Activated effector memory CD4-positive, alpha-beta T cell treated with Interleukin-2 at 50 U/mL for 16 hours (primary cell): ENCODE measurements around the gene SLC9C1.
A peak's percentile ranks its signal among the peaks of the same experiment; 100 is the strongest.

Experiments
- DNase-seq: peaks from one replicate; pipeline ENCODE4 v3.0.0-alpha.2; 2020

The SLC9C1 gene

GRCh38 chr3:112293368-112294321 is at the start of gene SLC9C1:
Gene SLC9C1 (minus strand): TSS chr3:112294216. CDS start chr3:112286791, 7,425 bp downstream.
- no peak for DNase-seq

GRCh38 chr3:112341386-112341785 is 47.4 kb upstream of the SLC9C1 start:
- DNase-seq: no peak

GRCh38 chr3:112339609-112340008 is 45.6 kb upstream of the SLC9C1 start:
- no peak for DNase-seq

GRCh38 chr3:112339134-112339533 is 45.1 kb upstream of the SLC9C1 start:
- DNase-seq: no peak

GRCh38 chr3:112338727-112339056 is 44.7 kb upstream of the SLC9C1 start:
- DNase-seq: no peak

- DNase-seq: no peak
These were observed 44.2 kb upstream of the SLC9C1 start for GRCh38 chr3:112338021-112338726.

GRCh38 chr3:112335434-112335781 is 41.4 kb upstream of the SLC9C1 start:
- no peak for DNase-seq

- no peak for DNase-seq
These were observed 40.8 kb upstream of the SLC9C1 start for GRCh38 chr3:112334691-112335433.

GRCh38 chr3:112333381-112334317 is 39.6 kb upstream of the SLC9C1 start:
- DNase-seq: no peak

GRCh38 chr3:112333002-112333380 is 39.0 kb upstream of the SLC9C1 start, which contains the start of gene CD200:
Gene CD200 (plus strand): TSS chr3:112333156. CDS start chr3:112333213, 57 bp downstream.
- DNase-seq: peak; percentile 22

- no peak for DNase-seq
These were observed 37.8 kb upstream of the SLC9C1 start for GRCh38 chr3:112331851-112332250.

- DNase-seq: no peak
These were observed 33.4 kb upstream of the SLC9C1 start for GRCh38 chr3:112327371-112327951.

GRCh38 chr3:112321867-112322652 is 28.0 kb upstream of the SLC9C1 start:
- DNase-seq: no peak

- no peak for DNase-seq
These were observed 26.7 kb upstream of the SLC9C1 start for GRCh38 chr3:112320691-112321090.

GRCh38 chr3:112319516-112320276 is 25.7 kb upstream of the SLC9C1 start:
- DNase-seq: no peak

GRCh38 chr3:112315791-112316190 is 21.8 kb upstream of the SLC9C1 start:
- DNase-seq: no peak

GRCh38 chr3:112314649-112315048 is 20.6 kb upstream of the SLC9C1 start:
- no peak for DNase-seq

- DNase-seq: no peak
These were observed 14.3 kb upstream of the SLC9C1 start for GRCh38 chr3:112308151-112308911.

GRCh38 chr3:112307557-112307956 is 13.5 kb upstream of the SLC9C1 start:
- DNase-seq: no peak
